A549 treated with CpdA at 1 μM for 4 hours (cell line): Measurements from ENCODE around the gene PDLIM5. TPM values are rescaled to one million over a fixed set of nuclear protein-coding genes. Genes with fewer than 3 reads are reported as not detected.

Experiments used
- total RNA-seq: library from RNA; stranded (reverse); fragments of 200-300 nt; extraction: Qiagen RNA extraction; gene quantifications from 5 replicates; pipeline ENCODE4 v1.2.3, GENCODE V29; 2022; ENCODE audit warnings: low read depth

PDLIM5 gene
- 29.9 to 45.5 TPM (median 40.8 TPM) in 5 replicates for total RNA-seq

GRCh38 chr4:94451695-94452475, at the start of gene PDLIM5:
Gene PDLIM5 (plus strand): TSS chr4:94451942. CDS start chr4:94455289, 3,347 bp downstream.

Other genes starting within 250 kb of the PDLIM5 start
- 11.0 to 14.0 TPM (median 13.1 TPM) in 5 replicates for gene SMARCAD1, start 244.1 kb upstream of the PDLIM5 start, total RNA-seq
- gene HPGDS, start 109.1 kb upstream of the PDLIM5 start, total RNA-seq, result not detected in 5 replicates